ENCODE measurements around the gene NT5C3A. TPM values are rescaled to one million over a fixed set of nuclear protein-coding genes. Genes with fewer than 3 reads are reported as not detected.

NT5C3A gene
- total RNA-seq = 10 to 100 TPM; 36.6 to 51.3 (median 48.5) TPM
- polyA plus RNA-seq = 10 to 100 TPM; 45.7 to 64.8 TPM
- total RNA-seq = 39.4 reads per million, percentile 66 among the genes with 10 or more reads in this experiment

- peak within 1 kb of the TSS; percentile 96 for H3K4me3 ChIP-seq (ENCODE audit: low read length)
- ATAC-seq (no peak), DNase-seq (peak in 4 of 9 donors; percentile 12 to 24 (median 18))
- peak within 1 kb of the TSS; percentile 82 for H3K27ac ChIP-seq (ENCODE audit: low read depth, low read length)
- H3K36me3 ChIP-seq (ENCODE audit: control insufficient read depth in 2 of 3, insufficient read depth in 3 of 3, low read length in 3 of 3) = no peaks in the 10 kb centered on the region
- H3K27me3 ChIP-seq (ENCODE audit: control insufficient read depth in 2 of 2, insufficient read depth in 2 of 2, low read length in 2 of 2) = no peaks in the 10 kb centered on the region
- Mint-ChIP-seq H3K27me3 (peaks cover 0 to 11% (median 0%) of the 10 kb centered on the region in 5 donors), H3K27ac (peak within 1 kb of the TSS; percentile 92 to 99 (median 96)), H3K4me3 (peak within 1 kb of the TSS; percentile 91 to 98 (median 96)), H3K4me1 (peaks cover 21 to 58% (median 44%) of the 10 kb centered on the region in 7 donors), H3K36me3 (peaks cover 8 to 17% (median 15%) of the 10 kb centered on the region in 5 donors), H3K9me3 (peaks cover 0 to 21% (median 8%) of the 10 kb centered on the region in 11 donors)
- peaks cover 23 to 32% of the 10 kb centered on the region in 2 donors for H3K4me1 ChIP-seq (ENCODE audit: control insufficient read depth in 2 of 2, insufficient read depth in 2 of 2, low read length in 2 of 2)
- intact Hi-C loops (cut with micrococcal nuclease) = loop anchor here (1.0 kb wide), 4 partner anchors 8 to 572 kb away; partner anchors contain the start of gene LSM5 (in 2 of the 2)
- no peaks in the 10 kb centered on the region for H3K9me3 ChIP-seq (ENCODE audit: control insufficient read depth in 2 of 3, low read length in 3 of 3)
- POLR2A ChIA-PET = interaction anchor here (0.6 to 3.8 kb wide), 15 partner anchors 9 to 572 kb away, joined by 3 to 35 read pairs (median 9); partner anchors contain the start of genes AVL9, BBS9, KBTBD2 and LSM5
- CTCF ChIA-PET = interaction anchor here (0.6 to 1.5 kb wide), 6 partner anchors 9 to 215 kb away, joined by 3 to 6 read pairs (median 4); no protein-coding TSS in a partner anchor
Measured at GRCh38 chr7:33062023-33062781, at the start of gene NT5C3A. TSS of gene NT5C3A (minus strand) at chr7:33062776. CDS start at chr7:33062705, 71 bp downstream.

DNA sequence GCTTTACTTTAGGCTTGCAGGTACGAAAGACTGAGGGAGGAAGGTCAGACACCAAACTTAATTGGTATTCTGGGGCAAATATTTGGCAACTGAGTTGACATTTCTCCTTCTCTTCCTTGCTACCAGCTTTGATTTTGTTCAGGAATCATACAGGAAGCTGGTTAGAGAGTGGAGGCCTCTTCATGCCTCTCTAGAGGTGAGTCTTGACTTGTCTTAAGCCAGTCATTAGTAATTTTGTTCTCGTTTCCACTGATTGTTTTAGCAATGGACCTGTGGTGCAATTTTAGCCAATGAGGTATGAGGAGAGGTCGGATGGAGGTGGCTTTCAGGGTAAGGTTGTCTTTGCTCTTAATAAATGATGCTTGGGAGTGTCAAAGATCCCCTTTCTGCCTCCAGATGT is 49.0 kb upstream of the NT5C3A start:
- H3K27ac ChIP-seq (ENCODE audit: low read depth, low read length) = no peak overlapping the region
- H3K4me3 ChIP-seq (ENCODE audit: low read length) = no peak overlapping the region
- DNase-seq = no peak
- H3K4me3 Mint-ChIP-seq = no peak overlapping the region
- H3K9me3 Mint-ChIP-seq = peaks cover 0 to 4% (median 0%) of the 10 kb centered on the region in 11 donors
- intact Hi-C loops (cut with micrococcal nuclease) = no loop called here
- ATAC-seq = no peak
- H3K27me3 Mint-ChIP-seq = peaks cover 13 to 50% (median 24%) of the 10 kb centered on the region in 5 donors
- H3K4me1 ChIP-seq (ENCODE audit: control insufficient read depth in 2 of 2, insufficient read depth in 2 of 2, low read length in 2 of 2) = peaks cover 17% of the 10 kb centered on the region in 2 donors
- no peaks in the 10 kb centered on the region for H3K9me3 ChIP-seq (ENCODE audit: control insufficient read depth in 2 of 3, low read length in 3 of 3)
- no peaks in the 10 kb centered on the region for H3K36me3 Mint-ChIP-seq
- H3K36me3 ChIP-seq (ENCODE audit: control insufficient read depth in 2 of 3, insufficient read depth in 3 of 3, low read length in 3 of 3) = no peaks in the 10 kb centered on the region
- H3K27me3 ChIP-seq (ENCODE audit: control insufficient read depth in 2 of 2, insufficient read depth in 2 of 2, low read length in 2 of 2) = no peaks in the 10 kb centered on the region
- H3K4me1 Mint-ChIP-seq = peaks cover 8 to 30% (median 26%) of the 10 kb centered on the region in 7 donors
- ChIA-PET POLR2A (no interaction called here), CTCF (no interaction called here)
- no peak overlapping the region for H3K27ac Mint-ChIP-seq

GRCh38 chr7:33109758-33110238 is 47.2 kb upstream of the NT5C3A start:
- peak overlapping the region; percentile 48 for H3K27ac ChIP-seq (ENCODE audit: low read depth, low read length)
- Mint-ChIP-seq H3K27me3 (peaks cover 10 to 37% (median 21%) of the 10 kb centered on the region in 5 donors), H3K4me1 (peaks cover 24 to 48% (median 39%) of the 10 kb centered on the region in 7 donors), H3K9me3 (peaks cover 0 to 4% (median 0%) of the 10 kb centered on the region in 11 donors), H3K27ac (peak overlapping the region in 5 of 9 donors; percentile 17 to 75 (median 46)), H3K36me3 (no peaks in the 10 kb centered on the region), H3K4me3 (peak overlapping the region; percentile 62 to 88 (median 77))
- DNase-seq (peak in 2 of 9 donors; percentile 1), ATAC-seq (no peak)
- H3K9me3 ChIP-seq (ENCODE audit: control insufficient read depth in 2 of 3, low read length in 3 of 3) = no peaks in the 10 kb centered on the region
- no peaks in the 10 kb centered on the region for H3K27me3 ChIP-seq (ENCODE audit: control insufficient read depth in 2 of 2, insufficient read depth in 2 of 2, low read length in 2 of 2)
- H3K4me3 ChIP-seq (ENCODE audit: low read length) = peak overlapping the region; percentile 58
- peaks cover 17 to 23% of the 10 kb centered on the region in 2 donors for H3K4me1 ChIP-seq (ENCODE audit: control insufficient read depth in 2 of 2, insufficient read depth in 2 of 2, low read length in 2 of 2)
- POLR2A ChIA-PET = interaction anchor here (0.6 to 3.4 kb wide), 5 partner anchors 47 to 614 kb away, joined by 3 to 15 read pairs (median 3); partner anchors contain the start of genes AVL9 and NT5C3A
- no peaks in the 10 kb centered on the region for H3K36me3 ChIP-seq (ENCODE audit: control insufficient read depth in 2 of 3, insufficient read depth in 3 of 3, low read length in 3 of 3)
- CTCF ChIA-PET = interaction anchor here (1.5 to 4.8 kb wide), 3 partner anchors 60 to 263 kb away, joined by 8 to 32 read pairs (median 9); no protein-coding TSS in a partner anchor
- intact Hi-C loops (cut with micrococcal nuclease) = loop anchor here (1.0 to 5.0 kb wide), 13 partner anchors 17 to 615 kb away; partner anchors contain the start of genes BBS9 (in 2 of the 2), KBTBD2 (in 2 of the 2) and AVL9 (in 1 of the 2)

GRCh38 chr7:33109005-33109757 is 46.6 kb upstream of the NT5C3A start, which contains the start of gene RP9:
TSS of gene RP9 (minus strand) at chr7:33109404. CDS start at chr7:33109372, 32 bp downstream.
- Histone ChIP-seq H3K27ac (ENCODE audit: low read depth, low read length) (peak within 1 kb of the TSS; percentile 86), H3K4me3 (ENCODE audit: low read length) (peak within 1 kb of the TSS; percentile 83), H3K9me3 (ENCODE audit: control insufficient read depth in 2 of 3, low read length in 3 of 3) (no peaks in the 10 kb centered on the region), H3K4me1 (ENCODE audit: control insufficient read depth in 2 of 2, insufficient read depth in 2 of 2, low read length in 2 of 2) (peaks cover 21 to 23% of the 10 kb centered on the region in 2 donors), H3K27me3 (ENCODE audit: control insufficient read depth in 2 of 2, insufficient read depth in 2 of 2, low read length in 2 of 2) (no peaks in the 10 kb centered on the region), H3K36me3 (ENCODE audit: control insufficient read depth in 2 of 3, insufficient read depth in 3 of 3, low read length in 3 of 3) (no peaks in the 10 kb centered on the region)
- intact Hi-C loops (cut with micrococcal nuclease) = loop anchor here (1.0 to 5.0 kb wide), 13 partner anchors 16 to 614 kb away; partner anchors contain the start of genes BBS9 (in 2 of the 2), KBTBD2 (in 2 of the 2) and AVL9 (in 1 of the 2)
- Mint-ChIP-seq H3K27ac (peak within 1 kb of the TSS; percentile 25 to 95 (median 77)), H3K36me3 (no peaks in the 10 kb centered on the region), H3K4me3 (peak within 1 kb of the TSS; percentile 83 to 96 (median 90)), H3K27me3 (peaks cover 5 to 32% (median 16%) of the 10 kb centered on the region in 5 donors), H3K9me3 (peaks cover 0 to 4% (median 0%) of the 10 kb centered on the region in 11 donors), H3K4me1 (peaks cover 25 to 52% (median 45%) of the 10 kb centered on the region in 7 donors)
- CTCF ChIA-PET = interaction anchor here (0.9 to 4.8 kb wide), 10 partner anchors 11 to 309 kb away, joined by 3 to 32 read pairs (median 5); partner anchors contain the start of gene BBS9
- POLR2A ChIA-PET = interaction anchor here (0.6 to 3.4 kb wide), 7 partner anchors 41 to 613 kb away, joined by 3 to 15 read pairs (median 3); partner anchors contain the start of genes AVL9 and NT5C3A
- ATAC-seq (peak; percentile 96), DNase-seq (peak; percentile 65 to 85 (median 77))

DNA sequence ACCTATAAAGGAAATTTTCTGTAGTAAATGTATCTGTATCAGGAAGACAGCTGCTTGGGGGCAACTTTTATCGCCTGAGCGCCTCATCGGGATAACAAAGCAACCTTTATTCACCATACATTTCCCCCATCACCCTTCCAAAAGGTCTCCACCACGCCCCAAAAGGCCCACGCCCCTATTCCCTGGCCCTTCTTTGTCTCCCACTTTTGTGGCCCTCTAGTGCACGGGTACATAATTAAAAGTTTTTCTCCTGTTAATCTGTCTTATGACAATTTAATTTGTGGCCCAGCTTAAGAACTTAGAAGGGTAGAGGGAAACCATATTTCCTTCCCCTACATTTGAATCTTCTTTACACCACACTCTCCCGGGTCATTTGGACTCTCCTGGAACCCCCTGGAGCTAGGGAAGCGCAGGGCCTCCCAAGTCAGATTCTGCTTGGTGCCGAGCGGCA is 46.0 kb upstream of the NT5C3A start:
- peak overlapping the region; percentile 83 to 96 (median 90) for H3K4me3 Mint-ChIP-seq
- ATAC-seq (no peak), DNase-seq (peak in 7 of 9 donors; percentile 4 to 24 (median 9))
- peaks cover 21 to 23% of the 10 kb centered on the region in 2 donors for H3K4me1 ChIP-seq (ENCODE audit: control insufficient read depth in 2 of 2, insufficient read depth in 2 of 2, low read length in 2 of 2)
- H3K36me3 Mint-ChIP-seq = peaks cover 0 to 1% (median 0%) of the 10 kb centered on the region in 5 donors
- peaks cover 0 to 2% (median 0%) of the 10 kb centered on the region in 3 experiments for H3K36me3 ChIP-seq (ENCODE audit: control insufficient read depth in 2 of 3, insufficient read depth in 3 of 3, low read length in 3 of 3)
- H3K9me3 ChIP-seq (ENCODE audit: control insufficient read depth in 2 of 3, low read length in 3 of 3) = no peaks in the 10 kb centered on the region
- H3K27me3 Mint-ChIP-seq = peaks cover 5 to 30% (median 14%) of the 10 kb centered on the region in 5 donors
- ChIA-PET POLR2A (interaction anchor here (0.6 to 3.4 kb wide), 5 partner anchors 30 to 232 kb away, joined by 3 to 15 read pairs (median 3); partner anchors contain the start of gene NT5C3A), CTCF (interaction anchor here (0.8 to 4.8 kb wide), 12 partner anchors 11 to 308 kb away, joined by 3 to 32 read pairs (median 4); partner anchors contain the start of gene BBS9)
- H3K4me1 Mint-ChIP-seq = peaks cover 28 to 58% (median 51%) of the 10 kb centered on the region in 7 donors
- peak overlapping the region; percentile 25 to 95 (median 66) for H3K27ac Mint-ChIP-seq
- intact Hi-C loops (cut with micrococcal nuclease) = loop anchor here (1.0 to 5.0 kb wide), 14 partner anchors 16 to 614 kb away; partner anchors contain the start of genes BBS9 (in 2 of the 2), KBTBD2 (in 2 of the 2) and AVL9 (in 1 of the 2)
- peak overlapping the region; percentile 83 for H3K4me3 ChIP-seq (ENCODE audit: low read length)
- no peaks in the 10 kb centered on the region for H3K27me3 ChIP-seq (ENCODE audit: control insufficient read depth in 2 of 2, insufficient read depth in 2 of 2, low read length in 2 of 2)
- peak overlapping the region; percentile 86 for H3K27ac ChIP-seq (ENCODE audit: low read depth, low read length)
- H3K9me3 Mint-ChIP-seq = peaks cover 0 to 4% (median 0%) of the 10 kb centered on the region in 11 donors

Data from naive thymus-derived CD4-positive, alpha-beta T cell (primary cell).